Measurements from ENCODE around the gene BLOC1S2.
"Not testable (repeated sequence)": the region's sequence is repeated elsewhere in the genome, so short reads cannot be mapped to it uniquely, and the experiment has no call there.

BLOC1S2 gene

GRCh38 chr10:100286051-100287033 lies at the start of gene BLOC1S2:
Gene BLOC1S2, minus strand, starts transcription at chr10:100286680. Its CDS starts 21 bp downstream, at chr10:100286659.
- peak; percentile 94 for DNase-seq

- DNase-seq: no peak
These were observed 48.3 kb upstream of the BLOC1S2 start for GRCh38 chr10:100334762-100335161.

- DNase-seq: no peak
These were observed 47.4 kb upstream of the BLOC1S2 start for GRCh38 chr10:100333661-100334440.

DNA sequence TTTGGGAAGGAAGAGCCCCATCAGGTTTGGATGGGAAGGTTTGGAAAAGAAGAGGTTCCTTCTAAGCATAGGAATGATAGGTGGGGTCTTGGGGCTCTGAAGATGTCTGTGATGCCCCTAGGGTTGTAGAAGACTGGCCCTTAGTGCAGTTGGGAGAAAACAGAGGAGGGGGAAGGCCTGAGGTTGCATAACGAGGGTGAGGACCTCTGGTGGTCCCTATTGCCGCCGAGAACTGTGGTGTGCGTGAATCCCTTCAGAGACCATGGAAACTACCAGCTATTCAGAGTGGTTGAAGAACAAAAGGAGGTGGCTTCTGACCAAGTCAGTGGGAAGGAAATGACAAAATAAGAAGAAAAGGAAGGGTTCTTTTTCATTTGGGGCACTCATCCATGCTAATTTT lies 46.6 kb upstream of the BLOC1S2 start:
- no peak for DNase-seq

DNA sequence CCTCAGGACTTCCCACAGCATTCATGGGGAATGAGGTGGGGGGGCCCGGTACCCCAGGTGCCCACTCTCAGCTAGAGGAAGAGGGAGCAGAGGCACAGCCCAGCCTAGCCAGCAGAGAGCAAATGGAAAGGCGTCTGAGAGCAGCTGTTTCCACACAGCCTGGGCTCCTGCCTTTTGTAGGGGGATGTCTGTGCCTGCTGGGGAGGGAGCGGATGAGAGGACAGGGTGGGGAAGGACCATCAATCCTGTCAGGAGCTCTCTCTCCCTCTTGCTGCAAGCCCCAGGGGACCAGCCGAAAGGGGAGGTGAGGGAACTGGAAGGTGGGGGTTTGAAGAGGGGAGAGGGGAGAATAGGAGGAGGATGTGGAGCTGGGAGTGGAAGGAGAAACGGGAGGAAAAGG lies 43.6 kb upstream of the BLOC1S2 start, which contains the start of gene PKD2L1:
Gene PKD2L1, minus strand, starts transcription at position 150 of the 400 bp plus-strand sequence. Its CDS starts 125 bp downstream, at position 25.
- no peak for DNase-seq

- no peak for DNase-seq
These were observed 41.7 kb upstream of the BLOC1S2 start for GRCh38 chr10:100328198-100328597.

DNA sequence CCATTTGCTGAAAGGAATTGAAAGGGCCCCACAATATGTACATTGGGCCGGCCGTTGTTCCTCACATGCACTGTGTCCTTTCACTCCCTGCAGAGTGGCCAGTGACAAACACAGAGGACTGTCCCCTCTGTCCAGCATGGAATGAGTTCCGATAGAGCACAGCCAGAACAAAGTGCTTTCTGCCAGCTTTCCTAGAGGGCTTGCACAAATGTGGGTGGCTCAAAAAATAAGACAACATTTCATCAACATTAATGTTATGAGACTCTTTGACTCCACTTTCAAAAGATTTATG lies 41.2 kb upstream of the BLOC1S2 start:
- DNase-seq: no peak

DNA sequence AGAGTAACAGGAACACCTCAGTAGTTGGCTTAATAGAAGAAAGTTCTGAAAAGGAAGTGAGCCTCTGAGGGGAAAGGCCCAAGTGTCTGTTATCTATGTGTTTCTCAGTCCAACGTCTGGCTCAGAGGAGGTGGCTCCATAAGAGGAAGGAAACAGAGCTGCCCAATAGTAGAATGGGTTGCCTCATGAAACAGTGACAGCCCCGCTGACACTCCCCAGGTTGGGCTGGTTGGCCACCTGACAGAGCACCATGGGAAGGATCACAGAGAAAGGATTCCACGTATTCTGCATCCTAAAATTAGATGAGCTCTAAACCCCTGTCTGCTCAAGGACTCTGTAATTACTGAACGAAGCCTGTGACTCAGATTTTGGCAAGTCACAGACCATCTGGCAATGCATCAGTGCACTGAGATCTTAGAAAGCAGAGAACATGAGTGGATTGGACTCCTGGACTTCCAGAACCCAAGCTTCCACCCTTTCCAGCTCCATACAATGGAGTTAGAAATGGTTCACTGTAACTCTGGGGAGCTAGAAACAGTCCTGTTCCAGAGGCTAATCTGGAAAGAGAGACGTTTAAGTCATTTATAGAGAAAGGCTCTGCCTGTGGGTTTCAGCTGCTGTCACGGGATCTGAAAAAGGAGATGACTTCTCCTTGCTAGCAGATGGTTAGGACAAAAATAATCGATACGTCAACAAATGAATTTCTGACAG lies 40.7 kb upstream of the BLOC1S2 start:
- no peak for DNase-seq

DNA sequence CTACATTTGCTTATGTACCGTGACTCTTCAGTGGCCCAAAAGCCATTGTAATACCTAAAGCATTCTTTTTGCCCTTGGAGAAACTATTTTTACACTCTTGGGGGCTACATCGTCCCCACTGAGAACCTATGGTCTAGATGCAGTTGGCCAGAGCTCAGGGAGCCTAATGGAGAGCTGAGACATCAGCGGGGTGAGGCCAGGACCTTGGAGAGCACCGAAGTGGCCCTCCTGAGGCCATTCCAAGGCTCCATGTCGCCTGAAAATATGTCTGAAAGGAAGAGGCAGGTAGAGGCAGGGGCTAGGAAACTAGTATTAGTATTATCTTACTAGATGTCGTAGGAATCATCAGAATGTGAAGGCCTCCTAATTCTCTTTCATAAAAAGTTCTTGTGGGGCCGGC lies 38.7 kb upstream of the BLOC1S2 start:
- DNase-seq: no peak

- DNase-seq: no peak
These were observed 33.4 kb upstream of the BLOC1S2 start for GRCh38 chr10:100319707-100320402.

DNA sequence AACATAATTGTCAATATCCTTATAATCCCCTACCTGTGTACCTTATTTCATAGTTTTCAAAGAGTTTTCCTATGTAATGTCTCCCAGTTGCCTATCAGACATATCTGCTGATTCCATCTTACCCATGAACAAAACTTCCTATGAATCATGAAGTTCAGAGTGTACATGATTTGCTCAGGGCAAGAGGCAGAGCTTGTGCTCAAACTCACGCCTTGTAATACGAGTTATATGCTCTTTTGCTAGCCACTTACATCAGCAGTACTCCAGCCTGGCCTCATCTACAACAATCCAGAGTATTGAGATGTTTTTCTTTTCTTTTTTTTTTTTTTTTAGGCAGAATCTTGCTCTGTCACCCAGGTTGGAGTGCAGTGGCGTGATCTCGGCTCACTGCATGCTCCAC lies 31.7 kb upstream of the BLOC1S2 start:
- DNase-seq: no peak

DNA sequence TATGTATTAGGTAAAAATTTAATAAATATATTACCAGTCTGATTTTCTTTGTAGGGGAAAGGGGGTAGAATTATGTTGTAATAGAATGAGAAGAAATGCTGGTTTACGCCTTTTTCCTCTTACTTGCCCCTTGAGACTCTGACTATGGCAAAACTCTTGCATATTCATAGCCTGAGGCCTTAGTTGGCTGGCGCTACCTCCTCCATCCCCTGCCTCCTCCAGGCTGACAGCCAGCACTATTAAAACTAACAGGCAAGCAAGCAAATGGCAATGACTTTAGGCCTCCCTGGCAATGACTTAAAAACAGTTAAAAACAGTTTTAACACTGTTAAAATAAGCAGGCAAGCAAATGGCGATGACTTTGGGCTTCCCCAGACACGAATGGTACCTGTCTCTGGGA lies 29.1 kb upstream of the BLOC1S2 start:
- no peak for DNase-seq

DNA sequence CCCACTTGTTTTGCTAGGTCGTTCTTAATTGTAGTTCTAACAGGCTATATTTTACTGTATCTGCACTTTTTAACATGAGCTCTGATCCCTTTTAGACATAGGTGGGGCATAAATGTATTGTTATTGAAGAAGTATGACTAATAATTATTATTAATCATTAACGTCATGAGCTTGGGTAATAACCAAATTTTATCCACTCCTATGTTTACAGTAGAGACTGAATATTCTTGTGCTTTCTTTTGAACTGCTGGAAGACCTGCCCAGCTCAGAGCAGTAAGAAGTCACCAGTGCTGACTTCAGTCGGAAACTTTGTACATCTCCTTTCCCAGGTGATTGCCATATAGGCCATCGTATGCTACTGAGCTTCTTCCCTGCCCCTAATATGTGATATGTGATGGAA lies 24.8 kb upstream of the BLOC1S2 start:
- no peak for DNase-seq

DNA sequence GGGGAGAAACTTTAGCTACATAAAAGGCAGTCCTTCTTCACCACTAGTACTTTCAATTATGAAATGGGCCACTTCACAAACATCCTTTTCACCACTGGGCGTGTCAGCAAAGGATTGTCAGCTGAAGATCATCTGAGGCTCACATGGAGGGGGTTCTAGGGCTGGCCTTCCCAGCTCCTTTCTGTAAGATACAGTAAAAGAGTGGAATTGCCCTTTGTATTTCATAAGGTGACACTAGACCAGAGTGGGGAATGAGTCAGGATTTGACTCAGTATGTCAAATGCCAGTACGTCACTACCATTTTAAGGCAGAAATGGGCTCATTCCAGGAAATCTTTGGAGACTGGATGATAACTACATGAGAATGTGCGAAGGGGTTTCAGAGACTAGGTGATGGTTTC lies 21.2 kb upstream of the BLOC1S2 start:
- no peak for DNase-seq

- DNase-seq: no peak
These were observed 20.4 kb upstream of the BLOC1S2 start for GRCh38 chr10:100306861-100307260.

GRCh38 chr10:100304414-100304813 lies 17.9 kb upstream of the BLOC1S2 start:
- DNase-seq: no peak

DNA sequence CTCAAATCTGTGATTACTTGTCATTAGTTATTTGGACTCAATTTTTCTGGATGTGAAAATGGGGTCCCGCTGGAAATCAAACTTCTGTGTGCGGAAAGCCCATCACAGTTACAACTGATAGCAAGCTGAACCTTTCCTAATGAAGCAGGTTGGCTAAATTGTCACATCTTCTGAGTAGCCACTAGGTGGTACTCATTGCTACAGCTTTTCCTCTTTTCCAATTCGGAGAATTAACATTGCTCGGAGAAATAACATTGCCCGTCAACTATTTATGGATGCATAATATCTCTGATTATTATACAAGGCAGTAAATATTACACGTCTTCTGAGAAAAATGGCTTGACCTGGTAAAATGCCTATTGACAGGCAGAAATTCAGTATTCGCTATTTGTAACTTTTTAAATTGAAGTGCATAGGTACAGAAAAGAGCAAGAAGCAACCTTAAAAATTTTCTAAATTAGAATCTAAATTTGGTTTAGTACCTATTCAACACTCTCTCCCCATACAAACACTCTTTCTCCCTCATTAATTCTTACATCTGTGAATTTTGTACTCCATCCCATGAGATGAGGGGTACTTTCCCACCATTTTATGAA lies 17.3 kb upstream of the BLOC1S2 start:
- DNase-seq: no peak

DNA sequence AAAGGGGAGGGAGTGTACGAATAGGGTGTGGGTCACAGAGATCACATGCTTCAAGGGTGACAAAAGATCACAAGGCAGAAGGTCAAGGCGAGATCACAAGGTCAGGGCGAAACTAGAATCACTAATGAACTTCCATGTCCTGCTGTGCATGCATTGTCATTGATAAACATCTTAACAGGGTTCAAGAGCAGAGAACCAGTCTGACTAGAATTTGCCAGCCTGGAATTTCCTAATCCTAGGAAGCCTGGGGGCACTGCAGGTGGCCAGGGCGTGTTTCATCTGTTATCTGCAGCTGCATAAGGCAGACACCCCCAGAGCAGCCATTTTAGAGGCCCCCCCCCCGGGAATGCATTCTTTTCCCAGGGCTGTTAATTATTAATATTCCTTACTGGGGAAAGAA lies 14.6 kb upstream of the BLOC1S2 start:
- not testable (repeated sequence) for DNase-seq

GRCh38 chr10:100297242-100297641 lies 10.8 kb upstream of the BLOC1S2 start:
- no peak for DNase-seq

- DNase-seq: no peak
These were observed 6.6 kb upstream of the BLOC1S2 start for GRCh38 chr10:100293066-100293465.

- DNase-seq: not testable (repeated sequence)
These were observed 5.8 kb upstream of the BLOC1S2 start for GRCh38 chr10:100292300-100292699.

- DNase-seq: no peak
These were observed 4.9 kb upstream of the BLOC1S2 start for GRCh38 chr10:100291356-100291755.

Data from activated CD4-positive, CD25-positive, alpha-beta regulatory T cell treated with anti-CD3 and anti-CD28 coated beads, Interleukin-2, amount 50 U/mL, for 72 hours (primary cell).